NCI-H524 (cell line): ENCODE measurements around the gene TSSK1B.
"Not testable (repeated sequence)": the region's sequence is repeated elsewhere in the genome, so short reads cannot be mapped to it uniquely, and the experiment has no call there.

Experiments
- DNase-seq, 2 experiments: peaks; one replicate each; lab custom pipeline; 2025; lab: John Stamatoyannopoulos, UW

Gene TSSK1B, protein sequence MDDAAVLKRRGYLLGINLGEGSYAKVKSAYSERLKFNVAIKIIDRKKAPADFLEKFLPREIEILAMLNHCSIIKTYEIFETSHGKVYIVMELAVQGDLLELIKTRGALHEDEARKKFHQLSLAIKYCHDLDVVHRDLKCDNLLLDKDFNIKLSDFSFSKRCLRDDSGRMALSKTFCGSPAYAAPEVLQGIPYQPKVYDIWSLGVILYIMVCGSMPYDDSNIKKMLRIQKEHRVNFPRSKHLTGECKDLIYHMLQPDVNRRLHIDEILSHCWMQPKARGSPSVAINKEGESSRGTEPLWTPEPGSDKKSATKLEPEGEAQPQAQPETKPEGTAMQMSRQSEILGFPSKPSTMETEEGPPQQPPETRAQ

GRCh38 chr5:113434889-113435288 is at the start of gene TSSK1B:
TSSK1B (minus strand) TSS chr5:113434989; CDS start chr5:113434839, 150 bp downstream.
- no peak for DNase-seq

DNA sequence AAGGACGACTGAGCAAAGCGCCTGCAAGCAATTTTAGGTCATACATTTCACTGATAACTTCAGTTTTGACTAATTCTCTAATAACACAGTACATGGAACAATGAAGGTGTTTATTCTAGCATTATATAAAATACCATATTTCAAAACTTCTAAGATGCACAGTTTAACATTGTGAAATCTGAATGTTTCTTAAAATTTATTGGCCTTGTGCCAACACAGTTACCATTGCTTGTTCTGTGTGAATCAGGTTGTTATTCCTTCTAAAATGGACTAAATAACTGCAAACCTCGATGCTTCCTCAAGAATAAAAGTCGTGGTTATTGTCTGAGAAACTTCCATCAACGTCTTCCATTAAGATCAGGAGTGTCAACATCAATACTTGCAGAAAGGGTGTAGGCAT is 45.5 kb upstream of the TSSK1B start:
- DNase-seq: no peak

GRCh38 chr5:113478691-113479090 is 43.9 kb upstream of the TSSK1B start:
- no peak for DNase-seq

DNA sequence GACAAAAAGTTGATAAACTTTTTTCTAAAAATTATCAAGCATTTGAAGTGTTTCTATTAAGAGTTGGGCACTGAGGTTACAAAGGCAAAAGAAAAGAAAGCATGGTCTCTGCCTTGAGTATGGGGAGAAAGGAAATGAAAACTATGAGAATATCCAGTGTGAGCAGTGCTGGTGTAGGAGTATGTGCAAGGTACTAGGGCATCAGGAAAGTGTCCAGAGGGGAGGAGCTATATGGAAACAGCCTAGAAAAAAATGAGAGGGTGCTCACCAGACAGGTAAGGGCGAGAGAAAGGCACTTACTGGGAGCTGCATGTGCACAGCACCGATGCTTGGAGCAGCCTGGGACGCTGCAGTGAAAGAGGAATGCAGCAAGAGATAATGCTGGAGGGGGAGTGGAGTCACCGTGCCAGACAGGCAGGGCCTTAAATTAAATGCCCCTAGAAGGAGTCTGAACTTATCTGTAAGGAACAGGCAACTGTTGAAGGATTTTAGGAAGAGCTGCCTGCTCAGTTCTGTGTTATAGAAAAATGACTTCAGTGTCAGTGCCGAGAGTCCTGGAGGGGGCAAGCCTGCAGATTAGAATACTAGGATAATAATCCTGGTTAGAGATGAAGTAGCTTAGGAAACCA is 39.4 kb upstream of the TSSK1B start:
- no peak for DNase-seq

- no peak for DNase-seq
Observed at GRCh38 chr5:113463032-113463431, 28.2 kb upstream of the TSSK1B start.

- DNase-seq: not testable (repeated sequence)
Observed at GRCh38 chr5:113457106-113457505, 22.3 kb upstream of the TSSK1B start.

GRCh38 chr5:113452941-113453340 is 18.2 kb upstream of the TSSK1B start:
- DNase-seq: no peak

- no peak for DNase-seq
Observed at GRCh38 chr5:113451797-113452196, 17.0 kb upstream of the TSSK1B start.

GRCh38 chr5:113450929-113451328 is 16.1 kb upstream of the TSSK1B start:
- DNase-seq: no peak

- no peak for DNase-seq
Observed at GRCh38 chr5:113450462-113450861, 15.7 kb upstream of the TSSK1B start.

DNA sequence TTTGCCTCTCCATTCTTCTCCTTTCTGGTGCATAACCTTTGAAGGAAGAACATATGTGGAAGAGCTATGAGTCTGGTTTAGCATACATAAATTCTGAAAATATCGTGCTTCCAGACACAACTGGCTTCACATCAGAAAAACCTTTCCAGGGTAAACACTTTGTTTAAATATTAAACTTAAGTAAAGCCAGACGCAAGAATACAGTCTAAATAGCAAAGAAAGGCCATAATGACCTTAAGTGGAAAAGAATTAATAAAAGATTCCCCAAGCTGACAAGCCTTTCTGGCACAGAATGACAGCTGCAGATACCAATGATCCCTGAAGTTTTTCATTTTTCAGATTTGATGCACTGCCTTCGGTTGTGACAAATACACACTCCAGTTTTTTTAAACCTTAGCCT is 13.5 kb upstream of the TSSK1B start:
- no peak for DNase-seq

GRCh38 chr5:113447498-113448050 is 12.8 kb upstream of the TSSK1B start:
- DNase-seq: peak; percentile 65 to 74

DNA sequence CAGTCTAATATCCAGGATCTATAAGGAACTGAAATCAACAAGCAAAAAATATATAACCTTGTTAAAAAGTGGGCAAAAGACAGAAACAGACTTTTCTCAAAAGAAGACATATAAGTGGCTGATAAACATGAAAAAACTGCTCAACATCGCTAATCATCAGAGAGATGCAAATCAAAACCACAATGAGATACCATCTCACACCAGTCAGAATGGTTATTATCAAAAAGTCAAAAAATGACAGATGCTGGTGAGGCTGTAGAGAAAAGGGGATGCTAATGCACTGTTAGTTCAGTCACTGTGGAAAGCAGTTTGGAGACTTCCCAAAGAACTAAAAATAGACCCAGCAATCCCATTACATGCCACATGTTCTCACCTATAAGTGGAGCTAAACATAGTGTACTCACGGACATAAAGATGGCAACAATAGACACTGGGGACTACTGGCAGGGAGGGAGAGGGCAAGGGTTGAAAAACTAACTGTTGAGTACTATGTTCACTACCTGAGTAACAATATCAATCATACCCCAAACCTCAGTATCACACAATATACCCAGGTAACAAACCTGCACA is 11.7 kb upstream of the TSSK1B start:
- peak in 1 of 2 experiments; percentile 56 for DNase-seq

GRCh38 chr5:113437111-113437510 is 2.3 kb upstream of the TSSK1B start:
- DNase-seq: no peak

DNA sequence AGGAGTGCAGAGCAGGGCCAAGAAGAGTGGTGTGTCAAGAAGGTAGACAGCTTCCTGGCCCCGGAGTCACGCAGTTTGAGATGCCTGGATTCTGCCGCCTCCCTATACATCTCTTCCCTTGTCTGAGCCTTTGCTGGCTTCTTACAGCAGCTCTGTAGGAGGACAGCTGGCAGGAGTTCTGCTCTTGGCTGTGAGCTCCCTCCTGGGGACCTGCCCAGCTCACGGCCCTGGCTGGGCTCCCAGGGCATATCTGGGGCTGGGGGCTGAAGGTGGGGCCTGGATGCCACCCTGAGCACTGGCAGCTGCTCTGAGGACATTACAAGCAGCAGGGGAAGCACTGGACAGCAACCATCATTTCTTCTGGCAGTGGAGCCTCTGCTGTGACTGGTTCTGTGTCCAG is 786 bp upstream of the TSSK1B start:
- DNase-seq: no peak

- no peak for DNase-seq
Observed at GRCh38 chr5:113433862-113434612, 752 bp downstream of the TSSK1B start.

DNA sequence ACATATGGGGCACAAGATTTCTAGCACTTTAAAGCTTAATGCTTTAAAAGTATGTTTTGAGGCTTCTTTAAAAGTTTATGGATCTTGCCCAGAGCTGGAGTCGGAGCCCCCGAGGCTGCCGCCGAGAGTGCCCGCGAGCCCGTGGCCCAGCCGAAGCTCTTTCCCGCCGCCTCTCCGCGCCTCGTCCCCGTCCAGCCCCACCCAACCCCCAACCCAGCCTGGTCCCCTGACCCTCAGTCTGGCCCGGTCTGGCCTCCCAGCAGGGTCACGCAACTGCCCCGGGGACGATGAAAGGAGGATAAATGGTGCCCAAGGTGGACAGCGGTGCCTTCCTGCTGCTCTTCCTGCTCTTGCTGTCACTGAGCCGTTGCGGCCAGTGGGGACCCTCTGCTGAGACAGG is 1.7 kb downstream of the TSSK1B start:
- DNase-seq: no peak

- DNase-seq: peak in 1 of 2 experiments; percentile 10
Observed at GRCh38 chr5:113427871-113428574, 6.8 kb downstream of the TSSK1B start.

DNA sequence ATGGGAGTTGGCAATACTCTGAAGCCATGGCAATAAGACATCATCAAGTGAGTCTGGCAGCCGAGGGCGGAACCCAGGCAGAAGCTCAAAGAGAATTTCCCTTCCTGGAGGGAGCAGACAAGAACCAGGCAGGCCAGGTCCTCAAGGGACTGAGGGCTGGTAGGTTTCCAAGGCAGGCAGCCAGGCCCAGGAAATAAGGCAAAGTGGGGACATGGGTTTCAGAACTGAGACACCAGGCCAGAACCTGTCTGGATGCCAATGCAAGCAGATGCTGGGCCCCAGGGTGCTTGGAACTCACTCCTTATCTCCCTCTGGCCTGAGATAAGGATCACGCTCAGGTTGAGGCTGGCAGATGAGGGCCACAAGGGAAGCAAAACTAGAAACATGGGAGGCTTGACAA is 8.9 kb downstream of the TSSK1B start:
- no peak for DNase-seq

GRCh38 chr5:113421693-113422092 is 13.1 kb downstream of the TSSK1B start:
- DNase-seq: no peak

DNA sequence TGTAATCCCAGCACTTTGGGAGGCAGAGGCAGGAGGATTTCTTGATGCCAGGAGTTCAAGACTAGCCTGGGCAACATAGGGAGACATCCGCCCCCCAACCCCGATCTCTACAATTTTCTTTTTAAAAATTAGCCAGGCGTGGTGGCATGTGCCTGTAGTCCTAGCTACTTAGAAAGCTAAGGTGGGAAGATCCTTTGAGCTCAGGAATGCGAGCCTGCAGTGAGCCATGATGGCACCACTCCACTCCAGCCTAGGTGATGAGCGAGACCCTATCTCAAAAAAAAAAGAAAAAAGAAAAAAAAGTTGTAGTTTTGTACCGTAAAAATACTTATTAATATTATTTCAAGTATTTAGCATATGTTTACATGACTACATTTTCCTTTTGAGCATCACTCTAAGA is 29.3 kb downstream of the TSSK1B start:
- DNase-seq: no peak

DNA sequence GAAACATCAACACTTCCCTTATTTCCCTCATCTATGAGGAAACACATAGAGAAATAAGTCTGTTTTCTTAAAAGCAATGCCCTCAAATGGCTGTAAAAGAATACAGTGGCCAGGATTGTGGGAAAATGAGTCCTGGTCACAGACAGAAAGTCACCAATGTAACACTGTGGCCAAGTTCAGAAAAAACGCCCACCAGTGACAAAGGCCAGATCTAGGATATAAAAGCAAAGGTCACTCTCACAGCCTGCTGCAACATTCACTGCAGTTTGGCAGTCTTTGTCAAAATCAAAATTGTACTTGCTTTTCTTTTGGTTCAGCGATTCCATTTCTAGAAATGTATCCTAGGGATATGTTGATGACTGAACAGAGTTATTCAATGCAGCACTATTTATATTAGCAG is 30.5 kb downstream of the TSSK1B start:
- DNase-seq: no peak
